Vagina (tissue), 2 donors: Measurements from ENCODE around the gene ZMYND11.

Experiments
- POLR2A ChIP-seq, 2 donors: fragments of 450-650 bp; IDR thresholded peaks; one replicate each; pipeline ENCODE4 v1.6.1; 2017; ENCODE audit warnings: antibody characterized with exemption in 2 of 2, mild to moderate bottlenecking in 2 of 2, moderate library complexity in 2 of 2
- POLR2AphosphoS5 ChIP-seq, 2 donors: sonication (generic); formaldehyde crosslinking; IDR thresholded peaks; one replicate each; pipeline ENCODE4 v1.9.0; 2017; ENCODE audit warnings: antibody characterized with exemption in 2 of 2, mild to moderate bottlenecking in 2 of 2, low read depth in 1 of 2; ENCODE audit not compliant: insufficient read depth in 1 of 2
- TF ChIP-seq, protein P1 (sequence below), 3 experiments: fragments of 450-650 bp in 2 of 3; fragments of 200-600 bp in 1 of 3; sonication (generic) in 1 of 3; IDR thresholded peaks; one replicate each; pipeline ENCODE4 v1.5.1; 2017 to 2019; ENCODE audit warnings: antibody characterized with exemption in 3 of 3, mild to moderate bottlenecking in 2 of 3, moderate library complexity in 2 of 3

DNA sequence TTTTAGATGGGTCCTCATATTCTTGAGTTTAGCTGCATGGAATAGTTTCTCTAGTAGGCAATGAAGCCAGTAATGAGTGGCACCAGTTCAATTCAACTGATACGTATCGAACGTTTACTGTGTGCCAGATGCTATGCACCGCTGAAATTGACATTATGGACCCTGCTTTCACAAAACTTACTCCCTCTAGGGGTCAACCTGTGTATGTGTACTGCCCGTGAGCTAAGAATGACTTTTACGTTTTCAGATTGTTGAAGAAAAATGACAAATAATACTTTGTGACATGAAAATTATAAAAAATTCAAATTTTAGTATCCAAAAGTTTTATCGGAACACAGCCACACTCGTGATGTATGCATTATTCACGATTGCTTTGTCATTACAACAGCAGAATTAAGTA is 95.5 kb downstream of the ZMYND11 start:
- TF ChIP-seq, protein P1, sequence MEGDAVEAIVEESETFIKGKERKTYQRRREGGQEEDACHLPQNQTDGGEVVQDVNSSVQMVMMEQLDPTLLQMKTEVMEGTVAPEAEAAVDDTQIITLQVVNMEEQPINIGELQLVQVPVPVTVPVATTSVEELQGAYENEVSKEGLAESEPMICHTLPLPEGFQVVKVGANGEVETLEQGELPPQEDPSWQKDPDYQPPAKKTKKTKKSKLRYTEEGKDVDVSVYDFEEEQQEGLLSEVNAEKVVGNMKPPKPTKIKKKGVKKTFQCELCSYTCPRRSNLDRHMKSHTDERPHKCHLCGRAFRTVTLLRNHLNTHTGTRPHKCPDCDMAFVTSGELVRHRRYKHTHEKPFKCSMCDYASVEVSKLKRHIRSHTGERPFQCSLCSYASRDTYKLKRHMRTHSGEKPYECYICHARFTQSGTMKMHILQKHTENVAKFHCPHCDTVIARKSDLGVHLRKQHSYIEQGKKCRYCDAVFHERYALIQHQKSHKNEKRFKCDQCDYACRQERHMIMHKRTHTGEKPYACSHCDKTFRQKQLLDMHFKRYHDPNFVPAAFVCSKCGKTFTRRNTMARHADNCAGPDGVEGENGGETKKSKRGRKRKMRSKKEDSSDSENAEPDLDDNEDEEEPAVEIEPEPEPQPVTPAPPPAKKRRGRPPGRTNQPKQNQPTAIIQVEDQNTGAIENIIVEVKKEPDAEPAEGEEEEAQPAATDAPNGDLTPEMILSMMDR (IDR thresholded peaks at IDR 0.05), result no peak
- TF ChIP-seq POLR2A (IDR thresholded peaks at IDR 0.05) (no peak), POLR2AphosphoS5 (IDR thresholded peaks at IDR 0.05; ENCODE audit: insufficient read depth in 1 of 2, low read depth in 1 of 2) (no peak)
